NOMO-1 (cell line): Measurements from ENCODE around the gene PARD3B.

ENCODE experiments used
- DNase-seq, 2 experiments: peaks; one replicate each; lab custom pipeline; 2025; ENCODE audit not compliant: unreplicated experiment in 2 of 2; lab: John Stamatoyannopoulos, UW

Gene PARD3B

GRCh38 chr2:205087862-205088261, 542.6 kb downstream of the PARD3B start:
- DNase-seq, result no peak

- DNase-seq, result no peak
Observed at GRCh38 chr2:205089958-205090357, 544.7 kb downstream of the PARD3B start.

GRCh38 chr2:205091411-205091810, 546.1 kb downstream of the PARD3B start:
- no peak for DNase-seq

GRCh38 chr2:205094031-205094430, 548.8 kb downstream of the PARD3B start:
- no peak for DNase-seq

GRCh38 chr2:205103699-205104098, 558.4 kb downstream of the PARD3B start:
- DNase-seq, result no peak

GRCh38 chr2:205107810-205108209, 562.5 kb downstream of the PARD3B start:
- no peak for DNase-seq

GRCh38 chr2:205115511-205115910, 570.2 kb downstream of the PARD3B start:
- DNase-seq, result no peak

GRCh38 chr2:205117125-205117524, 571.9 kb downstream of the PARD3B start:
- DNase-seq, result no peak

GRCh38 chr2:205119136-205119535, 573.9 kb downstream of the PARD3B start:
- DNase-seq, result no peak

GRCh38 chr2:205128726-205129125, 583.5 kb downstream of the PARD3B start:
- DNase-seq, result no peak

- no peak for DNase-seq
Observed at GRCh38 chr2:205129531-205129930, 584.3 kb downstream of the PARD3B start.

- DNase-seq, result no peak
Observed at GRCh38 chr2:205130111-205130829, 585.0 kb downstream of the PARD3B start.

GRCh38 chr2:205133544-205133943, 588.3 kb downstream of the PARD3B start:
- DNase-seq, result no peak

GRCh38 chr2:205138735-205139134, 593.5 kb downstream of the PARD3B start:
- no peak for DNase-seq

GRCh38 chr2:205139822-205140463, 594.7 kb downstream of the PARD3B start:
- DNase-seq, result peak in 1 of 2 experiments; percentile 5

- no peak for DNase-seq
Observed at GRCh38 chr2:205141381-205141780, 596.1 kb downstream of the PARD3B start.

GRCh38 chr2:205145888-205146287, 600.6 kb downstream of the PARD3B start:
- DNase-seq, result no peak

- DNase-seq, result no peak
Observed at GRCh38 chr2:205148755-205149154, 603.5 kb downstream of the PARD3B start.

- DNase-seq, result no peak
Observed at GRCh38 chr2:205156457-205156856, 611.2 kb downstream of the PARD3B start.

- DNase-seq, result no peak
Observed at GRCh38 chr2:205158404-205158803, 613.1 kb downstream of the PARD3B start.

- no peak for DNase-seq
Observed at GRCh38 chr2:205161156-205161839, 616.0 kb downstream of the PARD3B start.

GRCh38 chr2:205166745-205167144, 621.5 kb downstream of the PARD3B start:
- no peak for DNase-seq
